PC-9 (cell line): ENCODE measurements around the gene TMC8.

ENCODE experiments used
- EZH2 ChIP-seq: fragments of 200-600 bp; sonication (generic); IDR thresholded peaks from 2 replicates; pipeline ENCODE4 v1.8.0; 2017; ENCODE audit warnings: antibody characterized with exemption, low read depth
- TF ChIP-seq, protein P1 (sequence below): fragments of 200-600 bp; sonication (generic); conservative IDR thresholded peaks from 2 replicates; pipeline ENCODE4 v1.6.1; 2017; ENCODE audit warnings: mixed run types, antibody characterized with exemption, mild to moderate bottlenecking, moderate library complexity

DNA sequence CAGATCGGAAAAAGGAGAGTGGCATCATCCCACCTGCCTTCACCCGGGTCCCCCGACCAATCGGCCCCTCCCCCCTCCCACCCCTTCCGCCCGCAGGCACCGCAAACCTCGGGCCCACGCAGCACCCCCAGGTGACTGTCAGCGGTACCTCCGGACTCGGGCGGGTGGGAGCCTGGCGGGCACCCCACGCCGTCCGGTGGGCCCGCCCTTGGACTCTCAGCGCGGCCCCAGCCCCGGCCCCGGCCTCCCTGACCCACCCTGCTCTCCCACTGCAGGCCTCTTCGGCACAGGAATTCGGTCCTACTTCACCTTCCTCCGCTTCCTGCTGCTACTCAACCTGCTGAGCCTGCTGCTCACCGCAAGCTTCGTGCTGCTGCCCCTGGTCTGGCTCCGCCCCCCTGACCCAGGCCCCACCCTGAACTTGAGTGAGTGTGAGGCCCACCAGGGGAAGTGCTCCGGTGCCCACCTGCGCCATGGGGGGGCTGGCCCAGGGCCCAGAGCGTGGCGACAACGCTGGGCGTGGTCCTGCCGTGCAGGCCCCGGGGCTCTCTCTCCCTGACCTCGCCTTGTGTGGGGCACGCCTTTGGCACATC, 1.6 kb downstream of the TMC8 start:
- TF ChIP-seq, protein P1, sequence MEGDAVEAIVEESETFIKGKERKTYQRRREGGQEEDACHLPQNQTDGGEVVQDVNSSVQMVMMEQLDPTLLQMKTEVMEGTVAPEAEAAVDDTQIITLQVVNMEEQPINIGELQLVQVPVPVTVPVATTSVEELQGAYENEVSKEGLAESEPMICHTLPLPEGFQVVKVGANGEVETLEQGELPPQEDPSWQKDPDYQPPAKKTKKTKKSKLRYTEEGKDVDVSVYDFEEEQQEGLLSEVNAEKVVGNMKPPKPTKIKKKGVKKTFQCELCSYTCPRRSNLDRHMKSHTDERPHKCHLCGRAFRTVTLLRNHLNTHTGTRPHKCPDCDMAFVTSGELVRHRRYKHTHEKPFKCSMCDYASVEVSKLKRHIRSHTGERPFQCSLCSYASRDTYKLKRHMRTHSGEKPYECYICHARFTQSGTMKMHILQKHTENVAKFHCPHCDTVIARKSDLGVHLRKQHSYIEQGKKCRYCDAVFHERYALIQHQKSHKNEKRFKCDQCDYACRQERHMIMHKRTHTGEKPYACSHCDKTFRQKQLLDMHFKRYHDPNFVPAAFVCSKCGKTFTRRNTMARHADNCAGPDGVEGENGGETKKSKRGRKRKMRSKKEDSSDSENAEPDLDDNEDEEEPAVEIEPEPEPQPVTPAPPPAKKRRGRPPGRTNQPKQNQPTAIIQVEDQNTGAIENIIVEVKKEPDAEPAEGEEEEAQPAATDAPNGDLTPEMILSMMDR = no peak
- TF ChIP-seq EZH2 = no peak
